Choroid plexus epithelial cell (primary cell): ENCODE data around the gene CELF2.

ENCODE experiments used
- DNase-seq: peaks from one replicate; pipeline ENCODE4 v3.0.0-alpha.2; 2010; ENCODE audit warnings: low read depth
- H3K4me3 ChIP-seq: 2 replicates; pipeline ENCODE4 v1.5.1; 2011; ENCODE audit warnings: low read depth, mild to moderate bottlenecking, control low read depth, low read length, moderate library complexity
- TF ChIP-seq, protein P1 (sequence below): conservative IDR thresholded peaks from 2 replicates; pipeline ENCODE4 v1.5.1; 2011; ENCODE audit warnings: low read depth, mild to moderate bottlenecking, control low read depth, inconsistent platforms, low read length, moderate library complexity

Gene CELF2

DNA sequence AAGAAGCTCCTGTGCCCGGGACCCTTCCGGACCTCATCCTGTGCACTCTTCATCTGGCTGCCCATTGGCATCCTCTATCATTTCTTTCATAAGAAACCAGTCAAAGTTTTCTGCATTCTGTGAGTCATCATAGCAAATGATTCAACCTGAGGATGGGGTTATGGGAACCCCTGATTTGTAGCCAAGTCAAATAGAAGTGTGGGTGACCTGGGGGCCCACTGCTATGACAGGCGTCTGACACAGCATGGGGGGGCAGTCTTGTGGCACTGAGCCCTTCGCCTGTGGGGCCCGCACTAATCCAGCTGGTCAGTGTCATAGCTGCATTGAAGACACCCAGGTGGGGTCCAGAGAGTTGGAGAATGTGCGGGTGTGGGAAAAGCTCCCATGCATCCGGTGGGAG, 363.4 kb downstream of the CELF2 start:
- no peak for DNase-seq
- H3K4me3 ChIP-seq, result no peak overlapping the region
- TF ChIP-seq, protein P1, sequence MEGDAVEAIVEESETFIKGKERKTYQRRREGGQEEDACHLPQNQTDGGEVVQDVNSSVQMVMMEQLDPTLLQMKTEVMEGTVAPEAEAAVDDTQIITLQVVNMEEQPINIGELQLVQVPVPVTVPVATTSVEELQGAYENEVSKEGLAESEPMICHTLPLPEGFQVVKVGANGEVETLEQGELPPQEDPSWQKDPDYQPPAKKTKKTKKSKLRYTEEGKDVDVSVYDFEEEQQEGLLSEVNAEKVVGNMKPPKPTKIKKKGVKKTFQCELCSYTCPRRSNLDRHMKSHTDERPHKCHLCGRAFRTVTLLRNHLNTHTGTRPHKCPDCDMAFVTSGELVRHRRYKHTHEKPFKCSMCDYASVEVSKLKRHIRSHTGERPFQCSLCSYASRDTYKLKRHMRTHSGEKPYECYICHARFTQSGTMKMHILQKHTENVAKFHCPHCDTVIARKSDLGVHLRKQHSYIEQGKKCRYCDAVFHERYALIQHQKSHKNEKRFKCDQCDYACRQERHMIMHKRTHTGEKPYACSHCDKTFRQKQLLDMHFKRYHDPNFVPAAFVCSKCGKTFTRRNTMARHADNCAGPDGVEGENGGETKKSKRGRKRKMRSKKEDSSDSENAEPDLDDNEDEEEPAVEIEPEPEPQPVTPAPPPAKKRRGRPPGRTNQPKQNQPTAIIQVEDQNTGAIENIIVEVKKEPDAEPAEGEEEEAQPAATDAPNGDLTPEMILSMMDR, result no peak

DNA sequence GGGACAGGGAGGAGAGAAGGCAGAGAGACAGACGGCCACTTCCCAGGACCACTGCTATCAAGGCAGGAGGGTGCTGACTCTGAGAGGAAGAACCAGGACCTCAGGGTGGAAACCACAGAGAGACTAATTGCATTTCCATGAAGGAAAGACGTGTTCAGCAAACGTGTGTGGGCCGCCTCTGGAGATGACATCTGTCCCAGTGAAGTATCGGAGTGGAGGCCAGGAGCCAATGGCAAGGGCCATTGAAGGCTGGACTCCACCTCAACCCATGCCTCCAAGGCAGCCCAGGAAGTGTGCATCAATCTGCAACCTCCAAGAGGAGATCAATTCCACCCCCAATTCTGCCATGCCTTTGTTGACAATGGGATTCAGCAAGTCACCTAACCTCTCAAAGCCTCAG, 363.8 kb downstream of the CELF2 start:
- no peak overlapping the region for H3K4me3 ChIP-seq
- TF ChIP-seq, protein P1, result no peak
- DNase-seq, result no peak

DNA sequence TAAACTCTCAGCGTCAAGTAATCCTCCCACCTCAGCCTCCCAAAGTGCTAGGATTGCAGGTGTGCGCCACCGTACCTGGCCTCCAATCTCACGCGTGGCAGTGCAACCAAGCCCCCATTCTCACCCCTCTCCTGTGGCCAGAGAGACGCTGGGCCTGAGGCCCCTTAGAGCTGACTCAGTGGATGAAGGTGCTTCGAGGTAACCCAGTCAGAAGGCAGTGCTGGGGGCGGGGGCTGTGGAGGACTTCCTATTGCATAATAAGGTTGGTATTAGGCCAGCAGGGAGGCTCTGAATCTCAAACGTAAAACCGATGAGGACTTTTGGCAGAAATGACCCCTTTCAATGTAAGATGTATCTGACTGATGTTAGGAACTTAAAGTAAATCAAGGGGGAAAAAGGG, 364.5 kb downstream of the CELF2 start:
- TF ChIP-seq, protein P1, result no peak
- no peak overlapping the region for H3K4me3 ChIP-seq
- DNase-seq, result no peak

DNA sequence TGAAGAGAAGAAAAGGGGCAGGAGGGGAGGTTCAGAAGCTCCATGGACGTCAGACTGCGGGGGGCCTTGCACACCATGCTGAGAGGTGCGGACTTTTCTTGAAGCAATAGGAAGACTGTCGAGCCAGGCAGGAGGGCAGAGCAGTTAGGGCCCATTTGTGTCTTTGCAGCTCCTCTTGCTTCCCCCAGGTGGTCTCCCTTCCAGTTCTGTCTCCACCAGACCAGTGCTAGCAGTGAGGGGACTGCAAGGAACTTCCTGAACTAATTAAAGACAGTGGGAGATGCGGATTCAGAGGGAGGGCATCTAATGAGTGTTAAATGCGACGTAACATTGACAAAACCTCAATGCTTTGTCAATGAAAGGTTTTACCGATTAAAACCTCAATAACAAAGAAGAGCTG, 368.4 kb downstream of the CELF2 start:
- no peak for DNase-seq
- no peak overlapping the region for H3K4me3 ChIP-seq
- TF ChIP-seq, protein P1, result no peak
